MV-4-11 (cell line): Measurements from ENCODE around the gene MELTF.

Experiments
- DNase-seq: peaks from one replicate; lab custom pipeline; 2025; lab: John Stamatoyannopoulos, UW

The MELTF gene

DNA sequence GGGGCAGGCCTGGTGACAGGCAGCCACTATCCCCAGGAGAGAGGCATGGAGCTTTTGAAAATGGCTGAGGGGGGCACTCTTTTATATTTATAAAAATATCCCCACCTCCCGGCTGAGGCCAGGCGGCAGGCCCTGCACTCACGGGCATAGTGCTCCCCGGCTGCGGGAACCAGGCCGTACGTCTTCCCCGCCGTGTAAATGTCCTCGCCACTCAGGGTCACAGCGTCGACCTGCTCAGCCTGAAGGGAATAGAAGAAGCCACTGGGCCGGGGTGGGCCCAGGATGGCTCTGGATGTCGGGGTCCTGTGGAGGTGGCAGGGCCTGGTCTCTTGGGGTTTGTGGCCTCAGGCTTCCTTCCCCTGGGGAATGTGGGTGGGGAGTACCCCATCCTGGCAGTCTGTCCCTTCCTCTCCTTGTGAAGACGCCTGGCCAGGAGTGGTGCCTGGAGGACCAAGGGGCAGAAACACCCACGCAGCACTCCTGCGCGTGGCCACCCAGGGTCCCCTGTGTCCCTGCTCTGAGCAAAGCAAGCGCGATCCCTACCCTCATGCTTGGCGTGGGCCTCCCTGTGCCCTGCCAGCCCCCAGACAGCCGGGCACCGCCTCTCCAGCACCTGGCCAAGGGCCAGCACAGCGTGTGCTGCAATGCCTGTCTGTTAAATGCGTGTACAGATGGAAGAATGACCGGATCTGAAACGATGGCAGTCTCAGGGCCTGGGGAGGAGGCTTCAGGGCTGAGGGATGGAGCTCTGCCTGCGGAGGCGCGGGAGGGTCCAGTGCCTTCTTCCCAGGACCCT is 18.9 kb downstream of the MELTF start:
- no peak for DNase-seq

DNA sequence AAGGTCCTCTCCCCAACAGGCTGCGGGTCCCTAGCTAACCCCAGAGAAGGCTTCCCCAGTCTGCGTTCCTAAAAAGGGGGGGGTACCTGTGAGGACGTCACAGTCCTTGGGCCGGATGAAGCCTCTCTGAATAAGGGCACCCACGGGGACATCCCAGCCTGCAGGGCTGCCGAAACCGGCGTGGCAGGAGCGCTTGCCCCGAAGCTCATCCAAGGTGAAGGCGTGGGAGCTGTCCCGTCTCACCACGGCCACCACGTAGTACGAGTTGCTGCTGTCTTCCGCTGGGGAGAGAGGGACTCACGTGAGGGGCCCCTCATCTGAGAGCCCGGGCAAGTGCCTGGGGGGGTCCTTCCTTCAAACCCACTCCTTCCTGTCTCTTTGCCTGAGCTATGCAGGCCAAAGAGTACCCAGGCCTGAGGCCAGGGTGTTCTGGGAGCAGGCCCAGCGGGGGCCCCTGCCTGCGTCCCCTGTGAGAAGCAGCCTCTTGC is 20.0 kb downstream of the MELTF start:
- no peak for DNase-seq

DNA sequence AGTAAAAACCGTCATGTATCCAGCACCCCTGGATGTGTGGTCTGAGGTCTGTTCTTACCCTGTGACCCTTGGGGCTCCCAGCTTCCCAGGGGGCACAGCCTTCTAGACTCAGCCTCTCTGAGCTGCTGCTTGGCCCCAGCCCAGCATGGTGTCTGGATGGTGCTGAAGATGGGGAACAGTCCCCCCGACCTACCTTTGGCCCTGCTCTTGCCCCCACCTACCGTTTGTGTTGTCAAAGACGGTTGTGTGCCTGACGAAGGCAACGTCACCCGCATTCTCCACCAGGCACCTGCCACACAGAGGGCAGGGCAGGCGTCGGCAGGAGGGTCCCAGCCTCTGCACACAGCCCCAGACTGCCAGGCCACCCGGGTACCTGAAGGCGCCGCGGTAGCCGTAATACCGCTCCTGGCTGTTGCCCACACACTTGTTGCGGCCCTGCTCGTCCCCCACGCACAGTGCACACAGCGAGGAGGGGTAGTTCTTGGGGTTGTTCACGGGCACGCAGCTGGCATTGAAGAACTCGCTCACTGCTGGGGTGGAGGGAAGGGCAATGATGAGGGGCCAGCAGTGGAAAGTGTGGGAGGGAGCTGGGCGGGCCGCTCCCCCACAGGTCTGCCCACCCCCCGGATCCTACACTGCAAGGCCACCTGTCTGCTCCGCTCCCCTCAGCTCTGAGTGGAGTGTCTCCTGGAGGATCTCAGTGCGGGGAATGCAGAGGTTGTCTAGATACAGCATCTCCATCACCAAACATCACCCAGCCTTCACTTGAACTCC is 21.0 kb downstream of the MELTF start:
- DNase-seq: no peak

DNA sequence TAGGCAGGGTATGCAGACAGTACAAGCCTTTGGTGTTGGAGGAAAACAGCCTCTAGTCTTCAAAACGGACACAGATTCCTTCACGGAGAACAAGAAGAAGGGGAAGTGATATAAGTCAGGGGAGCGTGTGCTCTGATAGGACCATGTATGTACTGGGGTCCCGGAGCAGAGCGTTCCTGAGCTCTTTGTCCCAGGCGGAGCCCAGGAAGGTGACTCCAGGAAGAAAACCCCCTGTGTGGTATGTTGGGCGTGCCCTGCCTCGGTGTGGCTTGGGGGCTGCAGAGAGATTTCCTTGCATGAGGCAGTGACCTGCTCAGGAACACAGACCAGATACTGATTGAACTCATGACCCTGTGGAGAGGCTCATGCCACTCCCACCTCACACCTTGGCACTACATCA is 21.7 kb downstream of the MELTF start:
- no peak for DNase-seq

DNA sequence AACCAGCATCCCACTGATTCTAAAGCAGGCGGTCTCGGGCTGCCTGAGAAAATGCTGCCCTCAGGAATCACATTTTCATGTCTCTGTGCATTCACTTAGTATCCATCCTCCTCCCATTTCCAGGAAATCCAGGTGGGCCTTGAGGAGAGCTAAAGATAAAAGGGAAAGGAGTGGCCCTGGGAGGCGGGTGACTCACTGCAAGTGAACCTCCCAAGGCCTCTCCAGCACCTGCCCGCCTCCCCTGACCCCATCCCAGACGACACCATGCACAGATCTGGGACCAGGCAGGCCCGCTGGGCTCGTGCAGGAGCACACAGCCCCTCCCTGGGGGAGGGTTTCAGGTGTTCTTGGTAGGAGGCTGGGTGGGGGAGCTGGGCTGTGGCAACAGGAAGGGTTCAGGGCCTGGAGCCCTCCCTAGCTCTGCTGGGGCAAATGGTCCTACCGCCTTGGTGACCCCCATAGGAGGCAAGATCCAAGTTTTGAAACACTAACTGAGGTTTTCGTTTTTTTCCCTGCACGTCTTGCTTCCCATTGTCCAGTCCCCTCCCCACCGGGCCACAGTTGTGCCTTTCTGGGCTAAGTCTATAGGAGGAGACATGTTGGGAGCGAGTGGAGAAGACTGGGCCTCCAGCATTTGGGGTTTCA is 22.2 kb downstream of the MELTF start:
- DNase-seq: no peak

DNA sequence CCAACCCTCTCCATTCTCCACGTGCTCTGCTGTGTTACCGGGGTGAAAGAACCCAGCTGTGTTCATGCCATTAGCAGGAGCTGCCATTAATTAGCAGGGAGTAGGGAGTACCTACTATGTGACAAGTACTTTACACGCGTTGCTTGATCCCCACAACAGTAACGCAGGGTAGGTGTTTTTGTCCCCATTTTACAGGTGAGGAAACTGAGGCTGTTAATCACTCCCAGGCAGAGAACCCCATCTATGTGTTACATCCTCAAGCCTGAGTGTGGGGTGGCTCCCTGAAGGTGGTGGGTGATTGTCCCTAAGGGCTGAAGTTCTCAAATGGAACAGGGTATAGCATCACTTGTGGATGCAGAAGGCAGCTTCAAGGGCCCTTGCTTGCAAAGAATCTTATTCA is 22.8 kb downstream of the MELTF start:
- DNase-seq: no peak

DNA sequence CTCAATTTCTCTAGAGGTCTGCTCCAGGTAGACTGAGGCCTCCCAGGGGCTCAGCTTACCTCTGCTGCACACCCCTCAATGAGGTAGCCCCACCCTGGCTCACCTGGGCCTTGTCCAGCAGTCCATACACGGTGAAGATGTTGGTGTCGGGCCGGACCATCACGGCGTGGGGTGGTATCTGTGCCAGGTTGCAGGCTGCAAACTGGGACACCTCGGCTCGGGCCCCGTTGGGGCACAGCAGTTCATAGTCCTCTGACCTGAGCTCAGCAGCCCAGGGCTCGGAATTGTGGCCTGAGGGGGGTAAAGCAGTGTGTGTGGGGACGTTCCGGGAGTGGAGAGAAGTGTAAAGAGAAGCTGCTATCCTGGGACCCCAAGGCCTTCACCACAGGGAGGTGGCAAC is 23.2 kb downstream of the MELTF start:
- no peak for DNase-seq

DNA sequence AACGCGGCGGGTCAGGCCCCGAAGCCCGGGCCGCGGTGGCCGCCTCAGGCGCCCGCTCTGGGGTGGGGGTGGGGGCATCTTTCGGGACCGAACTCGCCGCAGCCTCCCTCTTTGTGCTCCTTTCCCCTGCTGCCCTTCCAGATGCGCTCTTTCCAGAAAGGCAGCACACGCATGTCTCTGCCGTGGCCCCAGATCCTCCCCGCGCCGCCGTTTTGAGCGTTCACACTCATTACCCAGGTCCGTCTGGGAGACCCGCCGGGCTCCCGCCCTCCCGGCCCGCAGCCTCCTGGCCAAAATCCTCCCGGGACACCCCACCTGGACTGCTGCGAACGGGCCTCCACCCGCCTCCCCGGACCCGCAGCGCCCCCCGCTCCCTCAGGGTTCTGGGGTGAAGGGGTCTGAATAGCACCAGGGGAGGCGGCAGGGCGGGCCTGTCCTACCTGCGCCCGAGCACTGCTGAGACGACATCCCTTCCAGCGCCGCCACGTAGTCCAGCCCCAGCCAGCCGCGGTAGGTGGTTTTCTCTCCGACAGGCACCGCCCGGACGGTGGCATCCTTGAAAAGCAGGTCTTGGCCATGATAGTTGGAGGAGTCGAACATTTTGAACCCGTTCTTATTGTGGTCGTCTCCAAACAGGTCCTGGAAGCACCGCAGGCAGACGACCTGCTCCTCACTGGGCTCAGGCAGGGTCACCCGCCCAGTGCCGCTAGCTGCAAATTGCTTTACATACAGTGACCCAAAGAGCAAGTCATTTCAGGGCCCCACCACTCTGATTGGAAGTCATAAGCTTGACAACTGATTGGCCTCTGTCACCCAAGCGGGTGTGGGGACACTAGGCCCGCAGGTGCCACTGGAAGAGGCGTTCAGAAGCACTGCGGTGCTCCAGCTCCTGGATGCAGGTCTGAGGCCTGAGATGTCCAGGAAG is 25.9 kb downstream of the MELTF start:
- no peak for DNase-seq

DNA sequence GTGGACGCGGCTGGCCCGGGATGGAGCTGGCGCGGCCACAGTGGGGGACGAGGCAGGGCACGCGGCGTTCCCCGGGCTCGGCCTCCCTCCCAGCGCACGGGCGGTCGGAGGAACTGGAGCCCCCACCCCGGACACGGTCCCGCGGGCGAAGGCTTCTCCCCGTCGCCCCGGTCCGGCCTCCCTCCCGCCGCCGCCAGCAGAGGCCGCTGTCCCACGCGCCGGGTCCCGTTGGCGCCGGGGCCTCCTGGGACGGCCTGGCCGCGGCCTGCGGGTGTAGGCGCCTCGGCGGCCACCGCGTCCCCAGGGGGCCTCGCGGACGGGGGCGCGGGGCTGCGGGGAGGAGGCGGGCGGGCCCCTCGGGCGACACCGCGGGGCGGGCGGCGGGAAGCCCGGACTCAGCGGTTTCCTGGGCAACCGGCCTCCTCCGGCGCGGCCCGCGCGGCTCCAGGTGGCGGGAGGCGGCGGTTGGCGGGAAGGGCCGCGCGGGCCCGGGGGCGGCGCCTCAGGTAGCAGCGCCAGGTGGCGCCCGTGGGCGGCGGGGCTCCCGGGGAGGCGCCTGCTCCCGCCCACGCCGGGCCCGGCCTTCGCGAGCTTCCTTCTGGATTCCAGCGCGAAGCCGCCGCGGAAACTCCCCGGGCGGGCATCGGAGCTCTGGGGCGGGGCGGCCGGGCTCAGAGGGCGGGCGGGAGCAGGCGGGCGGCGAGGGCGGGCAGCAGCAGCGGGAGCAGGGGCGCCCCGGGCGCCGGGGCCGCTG is 26.7 kb downstream of the MELTF start:
- peak; percentile 37 for DNase-seq

DNA sequence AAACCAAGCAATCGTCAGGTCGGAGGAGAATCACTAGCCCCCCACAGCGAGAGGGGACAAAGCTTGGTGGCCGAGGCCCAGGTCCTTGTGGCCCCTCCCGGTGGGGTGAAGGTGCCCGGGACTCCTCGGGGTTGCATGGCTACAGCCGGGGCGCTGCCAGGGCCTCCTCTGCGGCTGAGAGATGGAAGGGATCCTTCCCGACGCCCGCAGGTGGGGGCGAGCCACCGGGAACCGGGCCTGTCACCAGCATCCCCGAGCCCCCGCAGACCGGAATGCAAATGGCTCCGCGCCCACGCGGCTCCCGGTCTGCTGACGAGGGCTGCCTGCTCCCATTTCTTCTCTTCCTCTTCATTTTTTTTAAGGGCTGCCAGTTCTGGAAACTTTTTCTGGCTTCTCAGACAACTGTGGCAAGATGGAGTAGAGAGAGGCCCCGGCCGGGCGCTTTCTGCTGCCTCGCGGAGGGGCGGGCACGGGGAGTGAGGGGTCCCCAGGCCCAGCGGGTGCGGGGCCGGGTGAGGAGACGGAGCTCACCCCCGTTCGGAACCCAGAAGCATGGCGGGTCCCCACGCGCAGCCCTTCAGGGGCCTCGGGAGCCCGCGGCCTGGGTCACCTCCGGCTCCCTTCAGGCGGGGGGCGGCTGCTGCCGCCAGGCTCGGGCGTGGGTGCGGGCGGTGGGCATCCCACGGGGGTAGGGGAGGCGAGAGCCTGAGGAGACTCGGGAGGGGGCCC is 27.5 kb downstream of the MELTF start:
- no peak for DNase-seq

DNA sequence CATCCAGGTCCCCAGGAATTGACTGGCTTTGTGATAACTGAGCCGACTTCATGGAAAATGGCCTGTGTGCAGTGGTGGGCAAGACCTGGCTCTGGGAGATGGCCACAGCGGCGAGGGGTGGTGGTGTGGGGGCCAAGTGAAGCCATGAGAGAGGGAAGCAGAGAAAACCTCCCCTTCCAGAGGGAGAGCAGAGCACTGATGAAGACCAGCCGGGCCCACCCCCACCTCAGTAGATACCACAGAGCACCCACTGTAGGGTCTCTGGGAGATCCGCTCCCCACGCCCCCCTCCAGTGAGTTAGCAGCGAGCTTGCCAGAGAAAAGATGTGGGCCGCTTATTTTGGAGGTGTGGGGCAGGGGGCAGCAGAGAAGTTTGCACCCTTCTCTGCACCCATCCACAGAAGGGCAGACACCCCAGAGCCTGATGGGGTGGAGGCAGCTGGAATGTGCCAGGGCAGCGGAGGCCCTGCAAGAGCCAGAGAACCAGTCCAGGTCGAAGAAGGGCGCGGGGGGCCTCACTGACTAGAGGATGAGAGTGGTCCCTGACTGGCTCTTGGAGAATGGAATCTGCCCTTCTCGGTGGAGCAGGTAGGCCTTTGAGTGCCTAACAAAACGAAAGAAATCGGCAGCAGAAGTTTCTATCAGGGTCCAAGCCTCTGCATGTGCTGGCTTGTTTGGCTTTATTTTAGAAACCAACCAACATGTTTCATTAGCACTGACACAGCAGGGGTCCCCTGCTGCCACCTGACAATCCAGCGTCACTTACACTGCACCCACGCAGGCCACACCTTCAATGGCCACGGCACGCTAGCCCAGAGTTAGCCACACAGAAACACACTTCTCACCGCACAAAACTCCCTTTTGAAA is 28.3 kb downstream of the MELTF start:
- no peak for DNase-seq

DNA sequence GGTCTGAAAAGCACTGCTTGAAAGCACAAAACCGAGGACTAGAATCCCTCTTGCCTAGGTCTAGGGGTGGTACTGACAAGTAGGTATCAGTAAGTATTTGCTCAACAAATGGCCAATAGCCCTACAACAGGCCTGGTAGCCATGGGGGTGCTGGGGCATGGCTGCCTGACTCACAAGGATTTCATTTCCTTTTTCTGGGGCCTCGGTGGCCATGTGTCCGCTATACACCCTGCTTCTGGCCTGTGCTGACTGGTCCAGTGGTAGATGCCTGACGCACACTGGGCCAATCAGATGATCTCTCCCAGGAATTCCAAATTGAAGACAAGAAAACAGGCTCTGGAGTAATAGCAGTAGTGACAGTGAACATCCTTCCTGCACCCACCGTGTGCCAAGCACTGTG is 29.4 kb downstream of the MELTF start:
- peak; percentile 76 for DNase-seq

DNA sequence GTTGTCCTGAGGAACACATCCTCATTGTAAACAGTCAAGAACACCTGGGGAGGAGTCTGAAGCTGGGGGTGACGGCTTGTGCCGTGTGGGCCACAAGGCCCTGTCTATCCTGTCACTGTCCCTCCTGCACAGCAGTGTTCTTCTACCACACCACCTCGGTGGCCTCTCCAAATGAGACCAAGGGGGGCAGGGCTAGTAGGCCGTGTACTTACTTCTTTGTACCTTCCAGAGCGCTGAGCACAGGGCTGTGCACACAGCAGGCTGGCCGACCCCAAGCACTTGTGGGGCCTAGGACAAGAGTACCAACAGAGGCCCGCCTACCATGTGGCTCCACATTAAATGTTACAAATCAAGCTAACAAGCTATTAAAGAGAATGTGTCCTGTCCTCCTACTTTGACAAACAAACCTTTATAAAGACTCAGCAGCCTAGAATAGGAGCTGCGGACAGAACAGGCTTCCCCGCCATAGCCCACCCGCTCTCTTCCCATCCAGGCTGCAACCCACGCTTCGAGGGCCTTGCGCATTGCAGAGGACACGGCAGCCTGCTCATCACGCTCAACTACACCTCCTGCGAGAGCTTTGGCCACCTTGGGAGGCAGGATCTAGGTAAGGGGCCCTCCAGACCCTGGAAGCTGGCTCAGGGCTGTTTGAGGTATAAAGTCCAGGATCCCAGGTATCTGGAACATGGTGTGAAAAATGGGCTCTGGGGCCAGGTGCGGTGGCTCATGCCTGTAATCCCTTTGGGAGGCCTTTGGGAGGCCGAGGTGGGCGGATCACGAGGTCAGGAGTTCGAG is 30.5 kb downstream of the MELTF start:
- DNase-seq: no peak

DNA sequence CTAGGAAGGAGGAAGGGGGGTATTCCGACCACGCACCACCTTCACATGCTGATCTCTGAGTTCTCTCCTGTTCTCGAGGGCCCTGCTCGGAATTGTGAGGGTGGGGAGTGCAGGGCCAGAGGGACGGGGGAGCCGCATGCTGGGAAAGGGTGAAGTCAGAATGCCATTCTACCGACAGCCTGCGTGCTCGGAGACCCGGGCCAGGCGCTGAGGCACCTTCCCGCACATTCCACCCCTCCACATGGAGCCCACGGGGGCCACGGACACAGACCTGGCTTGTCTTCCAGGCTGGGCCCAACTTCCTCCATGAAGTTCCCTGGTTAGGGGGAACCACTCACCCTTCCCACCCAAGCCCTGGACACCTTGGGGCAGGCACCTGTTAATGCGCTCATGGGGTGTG is 32.3 kb downstream of the MELTF start:
- no peak for DNase-seq

DNA sequence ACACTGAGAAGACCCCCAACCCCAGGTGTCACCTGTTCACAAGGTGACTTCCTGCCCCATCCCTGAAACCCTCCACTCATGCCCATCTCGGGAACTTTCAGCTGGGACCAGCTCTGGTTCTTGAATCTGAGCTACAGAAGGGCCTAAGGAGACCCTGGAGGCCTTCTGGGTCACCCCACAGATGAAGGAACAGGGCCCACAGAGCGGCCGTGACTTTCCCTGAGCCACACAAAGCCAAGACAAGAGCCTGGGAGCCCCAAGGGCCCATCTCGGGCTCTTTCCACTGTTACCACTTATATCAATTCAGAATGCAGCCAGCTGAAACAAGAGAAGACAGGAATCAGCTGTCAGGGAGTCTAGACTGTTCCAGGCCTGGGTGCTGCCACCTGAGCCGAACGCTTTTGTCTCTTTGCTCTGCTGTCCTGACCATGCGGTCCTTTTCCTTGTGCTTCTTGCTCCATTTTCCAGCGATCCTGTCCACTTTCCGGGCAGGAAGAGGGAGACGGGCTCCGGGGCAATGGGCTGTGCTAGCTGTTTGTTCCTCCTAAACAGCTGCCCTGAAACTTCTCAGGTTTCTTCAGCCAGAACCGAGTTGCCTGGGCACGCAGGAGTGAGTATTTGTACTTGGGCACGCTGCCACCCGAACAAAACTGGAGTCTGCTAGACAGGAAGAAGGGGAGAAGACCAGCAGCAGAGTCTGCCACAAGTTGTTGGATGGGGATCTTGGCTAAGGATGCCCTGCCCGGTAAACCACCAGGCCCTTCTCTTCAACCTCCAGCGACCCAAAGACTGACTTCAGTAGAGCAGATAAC is 33.0 kb downstream of the MELTF start:
- DNase-seq: no peak

DNA sequence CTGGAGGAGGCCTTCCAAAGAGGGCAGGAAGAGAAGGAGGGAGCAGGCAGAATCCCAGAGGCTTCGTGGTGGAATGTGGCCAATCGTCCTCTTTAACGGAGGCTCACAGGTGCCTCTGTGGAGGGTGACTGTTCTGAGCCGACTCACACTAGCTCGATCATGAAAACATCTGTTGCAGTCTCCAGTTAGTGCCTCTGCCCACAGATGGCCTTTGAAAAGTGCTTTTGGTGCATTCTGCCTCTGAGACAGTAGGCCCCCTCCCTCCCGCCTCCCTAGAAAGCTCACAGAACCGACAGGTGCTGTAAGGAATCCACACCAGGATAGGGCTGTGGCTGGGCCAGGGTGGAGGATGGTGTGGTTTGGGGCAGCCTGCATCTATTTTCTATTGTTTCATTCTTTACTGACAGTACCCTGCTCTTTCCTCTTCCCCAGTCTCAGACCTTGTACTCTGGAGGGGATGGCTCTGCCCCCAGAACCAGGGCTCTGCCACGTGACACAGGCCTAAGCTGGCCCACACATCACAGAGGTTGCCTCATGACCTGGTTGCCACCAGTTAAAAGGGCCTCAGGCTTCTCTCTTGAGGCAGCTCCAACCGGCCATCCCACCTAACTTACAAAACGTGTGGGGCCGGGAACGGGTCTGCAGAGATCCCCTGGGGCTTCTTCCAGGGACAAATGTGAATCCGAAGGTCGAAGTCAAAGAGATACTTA is 33.8 kb downstream of the MELTF start:
- DNase-seq: no peak

DNA sequence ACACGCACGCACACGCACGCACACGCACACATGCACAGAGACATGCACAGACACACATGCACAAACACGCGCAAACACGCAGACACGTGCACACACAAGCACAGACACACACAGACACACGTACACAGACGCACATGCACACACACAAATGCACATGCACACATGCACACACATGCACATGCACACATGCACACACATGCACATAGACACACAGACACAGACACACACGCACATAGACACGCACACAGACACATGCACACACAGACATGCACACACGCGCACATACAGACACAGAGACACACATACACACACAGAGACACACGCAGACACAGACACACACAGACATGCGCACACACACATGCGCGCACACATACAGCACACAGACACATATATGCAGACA is 34.6 kb downstream of the MELTF start:
- DNase-seq: no peak
